HCT116 (cell line): ENCODE data around the gene MRPL41. TPM values are rescaled to one million over a fixed set of nuclear protein-coding genes. Genes with fewer than 3 reads are reported as not detected.

Experiments used
- ATAC-seq: fragments of 200-7000 bp; cut with Tn5 transposase; 2 replicates; pipeline ENCODE4 v1.9.1; 2020; ENCODE audit warnings: mild to moderate bottlenecking, moderate library complexity
- BruUV-seq: library from RNA; stranded (reverse); fragments of 400-500 nt; replicated peaks from 2 replicates; lab custom pipeline; 2021; lab: Mats Ljungman, UMichigan
- CTCF ChIA-PET: fragments of 300-600 bp; sonication (Branson Sonifier 250); formaldehyde crosslinking; loops from one replicate; lab custom pipeline; 2021; ENCODE audit warnings: antibody characterized with exemption; lab: Charles Lee
- POLR2A ChIA-PET: fragments of 300-600, 350-600 bp; sonication (Branson Sonifier 250); formaldehyde crosslinking; loops from one replicate; lab custom pipeline; 2021; ENCODE audit warnings: antibody characterized with exemption; lab: Charles Lee
- RAD21 ChIA-PET, 2 experiments: fragments of 300-600 bp; sonication (Branson Sonifier 250); formaldehyde crosslinking; loops; one replicate each; lab custom pipeline; 2023; ENCODE audit warnings: low total read pairs in 2 of 2; ENCODE audit not compliant: uncharacterized antibody in 2 of 2, unreplicated experiment in 2 of 2, low non-redundant PET in 1 of 2; lab: Charles Lee
- DNase-seq: peaks from one replicate; pipeline ENCODE4 v3.0.0-alpha.2; 2010; ENCODE audit warnings: low read depth, low spot score
- H2AFZ ChIP-seq: fragments of 200-600 bp; shearing (Covaris generic), sonication (generic); 2 replicates; pipeline ENCODE4 v1.6.1; 2017; ENCODE audit warnings: low read depth, mixed run types, mixed read lengths, antibody characterized with exemption, low read length; ENCODE audit not compliant: poor library complexity, severe bottlenecking
- H3K27ac ChIP-seq: 2 replicates; pipeline ENCODE4 v1.5.1; 2012; ENCODE audit warnings: low read depth, low read length
- H3K27me3 ChIP-seq: fragments of 200-600 bp; sonication (generic); 2 replicates; pipeline ENCODE4 v1.6.1; 2016; ENCODE audit warnings: mixed run types, low read length, mixed read lengths; ENCODE audit not compliant: insufficient read depth
- H3K36me3 ChIP-seq, 2 experiments: fragments of 200-500 bp in 1 of 2; fragments of 200-600 bp in 1 of 2; sonication (Bioruptor generic) in 1 of 2; sonication (generic) in 1 of 2; 2 replicates each; pipeline versions ENCODE4 v1.5.1 to v1.6.1; 2014 to 2016; ENCODE audit warnings: low read length in 2 of 2, inconsistent platforms in 1 of 2, mixed read lengths in 1 of 2, mixed run types in 1 of 2; ENCODE audit not compliant: insufficient read depth in 2 of 2, control insufficient read depth in 1 of 2
- H3K4me1 ChIP-seq, 2 experiments: fragments of 200-600 bp in 1 of 2; sonication (generic) in 1 of 2; 2 replicates each; pipeline versions ENCODE4 v1.5.1 to v1.6.1; 2012 to 2017; ENCODE audit warnings: low read length in 2 of 2, inconsistent platforms in 1 of 2, mild to moderate bottlenecking in 1 of 2, mixed read lengths in 1 of 2, mixed run types in 1 of 2, moderate library complexity in 1 of 2; ENCODE audit not compliant: insufficient read depth in 2 of 2, control insufficient read depth in 1 of 2
- H3K4me2 ChIP-seq: fragments of 200-600 bp; sonication (generic); 2 replicates; pipeline ENCODE4 v1.6.1; 2017; ENCODE audit warnings: mixed run types, low read length, mixed read lengths
- H3K4me3 ChIP-seq, 2 experiments: fragments of 200-600 bp in 1 of 2; sonication (generic) in 1 of 2; replicated peaks in 1 of 2; 2 replicates each; pipeline ENCODE4 v1.5.1; 2011 to 2016; ENCODE audit warnings: low read length in 2 of 2, control low read depth in 1 of 2, low read depth in 1 of 2, mild to moderate bottlenecking in 1 of 2, mixed read lengths in 1 of 2, mixed run types in 1 of 2
- H3K79me2 ChIP-seq: fragments of 200-600 bp; sonication (generic); 2 replicates; pipeline ENCODE4 v1.6.1; 2017; ENCODE audit warnings: mild to moderate bottlenecking, mixed run types, low read length, moderate library complexity, mixed read lengths; ENCODE audit not compliant: insufficient read depth
- H3K9ac ChIP-seq: fragments of 200-600 bp; sonication (generic); 2 replicates; pipeline ENCODE4 v1.6.1; 2016; ENCODE audit warnings: low read length, mixed read lengths
- H3K9me2 ChIP-seq: fragments of 200-600 bp; sonication (generic), shearing (Covaris generic); 2 replicates; pipeline ENCODE4 v1.6.1; 2017; ENCODE audit warnings: mixed run types, mild to moderate bottlenecking, moderate library complexity; ENCODE audit not compliant: insufficient read depth
- H3K9me3 ChIP-seq, 2 experiments: fragments of 200-500 bp in 1 of 2; fragments of 200-600 bp in 1 of 2; sonication (Bioruptor generic) in 1 of 2; sonication (generic) in 1 of 2; 2 replicates each; pipeline ENCODE4 v1.6.1; 2014 to 2017; ENCODE audit warnings: low read length in 2 of 2, mixed read lengths in 2 of 2, inconsistent platforms in 1 of 2, low read depth in 1 of 2, mild to moderate bottlenecking in 1 of 2, mixed run types in 1 of 2, moderate library complexity in 1 of 2; ENCODE audit not compliant: control insufficient read depth in 1 of 2, insufficient read depth in 1 of 2
- H4K20me1 ChIP-seq: fragments of 200-600 bp; sonication (generic), shearing (Covaris generic); 2 replicates; pipeline ENCODE4 v1.6.1; 2017; ENCODE audit warnings: mixed run types, mild to moderate bottlenecking, moderate library complexity; ENCODE audit not compliant: insufficient read depth
- CTCF ChIP-seq, 3 experiments: fragments of 200-600 bp in 1 of 3; sonication (generic) in 1 of 3; IDR thresholded peaks in 2 of 3; conservative IDR thresholded peaks in 1 of 3; 2 replicates each; pipeline ENCODE4 v1.5.1; 2012 to 2017; ENCODE audit warnings: low read depth in 2 of 3, low read length in 2 of 3, antibody characterized with exemption in 1 of 3, borderline replicate concordance in 1 of 3, control low read depth in 1 of 3, mild to moderate bottlenecking in 1 of 3, mixed read lengths in 1 of 3, mixed run types in 1 of 3, moderate library complexity in 1 of 3; ENCODE audit not compliant: insufficient read depth in 1 of 3
- FOSL1 ChIP-seq: IDR thresholded peaks from 2 replicates; pipeline ENCODE4 v1.6.1; 2012; ENCODE audit warnings: low read depth
- ZBTB33 ChIP-seq: IDR thresholded peaks from 2 replicates; pipeline ENCODE4 v1.6.1; 2011; ENCODE audit warnings: mild to moderate bottlenecking, low read length, moderate library complexity; ENCODE audit not compliant: insufficient replicate concordance; ENCODE audit errors: extremely low read depth
- intact Hi-C: fragments of 100-400 bp; cut with micrococcal nuclease; formaldehyde crosslinking; loops from 2 replicates; pipeline ENCODE4 v1.10.0; 2022
- total RNA-seq: library from RNA; stranded (reverse); gene quantifications from one replicate; pipeline ENCODE4 v1.2.1, GENCODE V29; 2021; ENCODE audit not compliant: unreplicated experiment

MRPL41 gene
- total RNA-seq, 1 experiment from 2014 or later: 69.5 TPM

DNA sequence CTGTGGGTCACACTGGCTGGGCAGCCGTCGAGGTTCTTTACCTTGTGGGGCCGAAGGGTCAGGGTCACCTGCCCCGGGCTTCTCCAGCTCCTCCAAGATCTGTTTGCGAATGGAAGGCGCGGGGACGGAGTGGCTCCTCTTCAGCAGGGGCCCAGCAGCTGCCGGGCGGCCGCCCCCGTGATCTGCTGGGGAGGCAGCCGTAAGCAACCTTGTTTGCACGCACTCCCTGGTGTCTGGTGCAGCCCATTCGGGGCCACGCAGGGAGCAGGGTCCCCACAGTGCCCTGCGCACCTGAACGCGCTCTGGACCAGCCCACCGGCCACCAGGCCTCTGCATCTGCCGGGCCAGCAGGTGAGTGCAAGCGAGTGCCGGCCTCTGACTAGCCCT, 36.3 kb upstream of the MRPL41 start:
- no peak for ATAC-seq
- CTCF ChIA-PET: no interaction called here

More for the DNA sequence above, 36.3 kb upstream of the MRPL41 start:
- intact Hi-C loops: no loop called here
- Histone ChIP-seq H2AFZ (no peak overlapping the region), H3K9ac (no peak overlapping the region), H3K79me2 (no peaks in the 10 kb centered on the region), H3K9me3 (no peaks in the 10 kb centered on the region), H3K36me3 (no peaks in the 10 kb centered on the region), H3K9me2 (no peaks in the 10 kb centered on the region), H3K4me2 (no peak overlapping the region), H3K27ac (no peak overlapping the region), H3K4me1 (no peaks in the 10 kb centered on the region)
- ChIA-PET POLR2A (no interaction called here), RAD21 (no interaction called here)
- BruUV-seq: no TSS peak
- no peak for DNase-seq
- no peak for TF ChIP-seq ZBTB33
- no peak for TF ChIP-seq CTCF (IDR thresholded peaks at IDR 0.05 in 2 of 3, conservative IDR thresholded peaks at IDR 0.05 in 1 of 3; ENCODE audit: borderline replicate concordance in 1 of 3, insufficient read depth in 1 of 3, low read depth in 2 of 3, low read length in 2 of 3)
- TF ChIP-seq FOSL1: no peak
- TF ChIP-seq, all 23 proteins: peak for 0
- no peaks in the 10 kb centered on the region for H3K27me3 ChIP-seq
- H4K20me1 ChIP-seq: no peaks in the 10 kb centered on the region
- no peak overlapping the region for H3K4me3 ChIP-seq
